ENCODE results near the gene FAM185A. TPM values are rescaled to one million over a fixed set of nuclear protein-coding genes. Genes with fewer than 3 reads are reported as not detected.

The FAM185A gene
- total RNA-seq, 1 experiment from 2014 or later = 8.9 TPM

DNA sequence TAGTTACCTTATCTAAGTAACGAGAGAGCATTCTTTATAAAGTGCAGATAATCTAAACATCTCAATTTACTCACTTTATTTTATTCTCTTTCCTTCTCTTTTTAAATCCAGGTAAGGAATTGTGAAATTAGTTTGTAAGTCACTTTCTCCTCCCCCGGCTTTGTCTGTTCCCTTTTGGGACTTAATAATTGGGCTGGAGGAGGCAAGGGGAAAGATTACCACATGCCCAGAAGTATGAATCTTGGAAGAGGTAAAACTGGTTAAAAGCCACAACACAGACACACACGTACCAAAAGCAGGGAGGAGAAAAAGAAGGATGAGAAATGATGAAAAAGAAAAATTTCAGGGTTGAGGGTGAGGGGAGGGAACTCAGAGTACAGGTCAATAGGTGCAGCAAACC is 100.7 kb downstream of the FAM185A start:
- no TSS peak for BruUV-seq (replicated peaks)
- no peak overlapping the region for H3K4me3 ChIP-seq (ENCODE audit: low read depth in 2 of 2, low read length in 2 of 2)
- no peak overlapping the region for H3K27ac ChIP-seq (ENCODE audit: low read length)
- DNase-seq (ENCODE audit: low read depth, low spot score) = no peak
- no peaks in the 10 kb centered on the region for H3K4me1 ChIP-seq (ENCODE audit: control insufficient read depth, insufficient read depth, low read length)
- in situ Hi-C loops (cut with HindIII; ENCODE audit: low pct_unique_long_range_greater_than_20kb, low sequenced_read_pairs) = no loop called here
- H3K9me3 ChIP-seq (ENCODE audit: control insufficient read depth, insufficient read depth, low read depth, low read length) = no peaks in the 10 kb centered on the region
- ChIA-PET CTCF (no interaction called here), POLR2A (no interaction called here)
- intact Hi-C loops (cut with micrococcal nuclease; ENCODE audit: unreplicated experiment) = no loop called here
- no peaks in the 10 kb centered on the region for H3K36me3 ChIP-seq (ENCODE audit: control insufficient read depth, insufficient read depth, low read length)
- H3K27me3 ChIP-seq (ENCODE audit: control insufficient read depth, insufficient read depth, low read length) = no peaks in the 10 kb centered on the region
- ATAC-seq = no peak
- TF ChIP-seq SIN3A (IDR thresholded peaks at IDR 0.05; ENCODE audit: borderline replicate concordance, insufficient read depth, low read depth, low read length) = no peak
- TF ChIP-seq, protein P1, sequence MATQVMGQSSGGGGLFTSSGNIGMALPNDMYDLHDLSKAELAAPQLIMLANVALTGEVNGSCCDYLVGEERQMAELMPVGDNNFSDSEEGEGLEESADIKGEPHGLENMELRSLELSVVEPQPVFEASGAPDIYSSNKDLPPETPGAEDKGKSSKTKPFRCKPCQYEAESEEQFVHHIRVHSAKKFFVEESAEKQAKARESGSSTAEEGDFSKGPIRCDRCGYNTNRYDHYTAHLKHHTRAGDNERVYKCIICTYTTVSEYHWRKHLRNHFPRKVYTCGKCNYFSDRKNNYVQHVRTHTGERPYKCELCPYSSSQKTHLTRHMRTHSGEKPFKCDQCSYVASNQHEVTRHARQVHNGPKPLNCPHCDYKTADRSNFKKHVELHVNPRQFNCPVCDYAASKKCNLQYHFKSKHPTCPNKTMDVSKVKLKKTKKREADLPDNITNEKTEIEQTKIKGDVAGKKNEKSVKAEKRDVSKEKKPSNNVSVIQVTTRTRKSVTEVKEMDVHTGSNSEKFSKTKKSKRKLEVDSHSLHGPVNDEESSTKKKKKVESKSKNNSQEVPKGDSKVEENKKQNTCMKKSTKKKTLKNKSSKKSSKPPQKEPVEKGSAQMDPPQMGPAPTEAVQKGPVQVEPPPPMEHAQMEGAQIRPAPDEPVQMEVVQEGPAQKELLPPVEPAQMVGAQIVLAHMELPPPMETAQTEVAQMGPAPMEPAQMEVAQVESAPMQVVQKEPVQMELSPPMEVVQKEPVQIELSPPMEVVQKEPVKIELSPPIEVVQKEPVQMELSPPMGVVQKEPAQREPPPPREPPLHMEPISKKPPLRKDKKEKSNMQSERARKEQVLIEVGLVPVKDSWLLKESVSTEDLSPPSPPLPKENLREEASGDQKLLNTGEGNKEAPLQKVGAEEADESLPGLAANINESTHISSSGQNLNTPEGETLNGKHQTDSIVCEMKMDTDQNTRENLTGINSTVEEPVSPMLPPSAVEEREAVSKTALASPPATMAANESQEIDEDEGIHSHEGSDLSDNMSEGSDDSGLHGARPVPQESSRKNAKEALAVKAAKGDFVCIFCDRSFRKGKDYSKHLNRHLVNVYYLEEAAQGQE (IDR thresholded peaks at IDR 0.05; ENCODE audit: insufficient read depth in 1 of 2, low read depth in 2 of 2, low read length in 1 of 2) = no peak
- no peak for TF ChIP-seq POLR2AphosphoS5 (IDR thresholded peaks at IDR 0.05; ENCODE audit: low read depth, low read length)
- TF ChIP-seq, protein P2, sequence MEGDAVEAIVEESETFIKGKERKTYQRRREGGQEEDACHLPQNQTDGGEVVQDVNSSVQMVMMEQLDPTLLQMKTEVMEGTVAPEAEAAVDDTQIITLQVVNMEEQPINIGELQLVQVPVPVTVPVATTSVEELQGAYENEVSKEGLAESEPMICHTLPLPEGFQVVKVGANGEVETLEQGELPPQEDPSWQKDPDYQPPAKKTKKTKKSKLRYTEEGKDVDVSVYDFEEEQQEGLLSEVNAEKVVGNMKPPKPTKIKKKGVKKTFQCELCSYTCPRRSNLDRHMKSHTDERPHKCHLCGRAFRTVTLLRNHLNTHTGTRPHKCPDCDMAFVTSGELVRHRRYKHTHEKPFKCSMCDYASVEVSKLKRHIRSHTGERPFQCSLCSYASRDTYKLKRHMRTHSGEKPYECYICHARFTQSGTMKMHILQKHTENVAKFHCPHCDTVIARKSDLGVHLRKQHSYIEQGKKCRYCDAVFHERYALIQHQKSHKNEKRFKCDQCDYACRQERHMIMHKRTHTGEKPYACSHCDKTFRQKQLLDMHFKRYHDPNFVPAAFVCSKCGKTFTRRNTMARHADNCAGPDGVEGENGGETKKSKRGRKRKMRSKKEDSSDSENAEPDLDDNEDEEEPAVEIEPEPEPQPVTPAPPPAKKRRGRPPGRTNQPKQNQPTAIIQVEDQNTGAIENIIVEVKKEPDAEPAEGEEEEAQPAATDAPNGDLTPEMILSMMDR (IDR thresholded peaks at IDR 0.05) = no peak
- no peak for TF ChIP-seq TCF7L2 (IDR thresholded peaks at IDR 0.05; ENCODE audit: low read depth, low read length)

DNA sequence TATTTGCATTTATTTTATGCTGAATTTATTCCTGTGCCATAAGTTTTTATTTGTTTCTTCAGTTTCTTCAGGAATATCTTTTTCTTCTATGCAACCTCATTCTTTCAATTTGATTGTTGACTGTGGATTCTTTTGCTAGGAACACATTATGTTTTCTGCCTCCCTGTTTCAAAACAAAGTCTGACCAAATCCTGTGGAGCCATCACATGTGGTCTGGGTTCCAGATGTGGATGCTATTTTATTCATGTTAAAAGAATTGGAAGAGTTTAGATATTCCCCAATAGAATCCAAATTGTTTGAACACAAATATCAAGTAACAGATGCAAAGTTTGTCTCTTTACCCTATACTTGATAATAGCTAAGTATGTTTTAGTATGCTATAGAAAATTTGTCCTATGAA is 107.2 kb downstream of the FAM185A start:
- TF ChIP-seq, protein P1 (IDR thresholded peaks at IDR 0.05; ENCODE audit: insufficient read depth in 1 of 2, low read depth in 2 of 2, low read length in 1 of 2) = no peak
- TF ChIP-seq TCF7L2 (IDR thresholded peaks at IDR 0.05; ENCODE audit: low read depth, low read length) = no peak
- TF ChIP-seq, protein P2 (IDR thresholded peaks at IDR 0.05) = no peak
- no peak for TF ChIP-seq SIN3A (IDR thresholded peaks at IDR 0.05; ENCODE audit: borderline replicate concordance, insufficient read depth, low read depth, low read length)
- no peak for TF ChIP-seq POLR2AphosphoS5 (IDR thresholded peaks at IDR 0.05; ENCODE audit: low read depth, low read length)
- Histone ChIP-seq H3K36me3 (ENCODE audit: control insufficient read depth, insufficient read depth, low read length) (no peaks in the 10 kb centered on the region), H3K4me3 (ENCODE audit: low read depth in 2 of 2, low read length in 2 of 2) (no peak overlapping the region), H3K27me3 (ENCODE audit: control insufficient read depth, insufficient read depth, low read length) (no peaks in the 10 kb centered on the region), H3K9me3 (ENCODE audit: control insufficient read depth, insufficient read depth, low read depth, low read length) (no peaks in the 10 kb centered on the region), H3K27ac (ENCODE audit: low read length) (no peak overlapping the region), H3K4me1 (ENCODE audit: control insufficient read depth, insufficient read depth, low read length) (peaks cover 5% of the 10 kb centered on the region; the same call in 1 of the 2 replicates)
- in situ Hi-C loops (cut with HindIII; ENCODE audit: low pct_unique_long_range_greater_than_20kb, low sequenced_read_pairs) = no loop called here
- ATAC-seq (no peak), DNase-seq (ENCODE audit: low read depth, low spot score) (no peak)
- ChIA-PET CTCF (no interaction called here), POLR2A (no interaction called here)
- intact Hi-C loops (cut with micrococcal nuclease; ENCODE audit: unreplicated experiment) = no loop called here
- BruUV-seq (replicated peaks) = no TSS peak

Other genes with a start within 250 kb of the FAM185A start
- 1.2 TPM for gene RASA4B, start 231.2 kb upstream of the FAM185A start, total RNA-seq (2021; ENCODE audit: unreplicated experiment)
- 14.4 TPM for gene UPK3BL2, start 205.3 kb upstream of the FAM185A start, total RNA-seq (2021; ENCODE audit: unreplicated experiment)
- not detected for gene SPDYE2, start 197.8 kb upstream of the FAM185A start, total RNA-seq (2021; ENCODE audit: unreplicated experiment)
- 28.1 TPM for gene POLR2J3, start 176.4 kb upstream of the FAM185A start, total RNA-seq (2021; ENCODE audit: unreplicated experiment)
- 7.1 TPM for gene RASA4, start 132.2 kb upstream of the FAM185A start, total RNA-seq (2021; ENCODE audit: unreplicated experiment)
- 23.1 TPM for gene UPK3BL1, start 106.2 kb upstream of the FAM185A start, total RNA-seq (2021; ENCODE audit: unreplicated experiment)
- not detected for gene SPDYE2B, start 98.7 kb upstream of the FAM185A start, total RNA-seq (2021; ENCODE audit: unreplicated experiment)
- 10.0 TPM for gene POLR2J2, start 77.3 kb upstream of the FAM185A start, total RNA-seq (2021; ENCODE audit: unreplicated experiment)
- gene LRRC17, start 164.0 kb downstream of the FAM185A start, total RNA-seq (2021; ENCODE audit: unreplicated experiment) = 0.39 TPM

Measured in Panc1 (cell line).